Common myeloid progenitor, CD34-positive (primary cell): ENCODE results near the gene PCNP.
"Not testable (repeated sequence)": the region's sequence is repeated elsewhere in the genome, so short reads cannot be mapped to it uniquely, and the experiment has no call there.

ENCODE experiments used
- CTCF ChIA-PET: fragments of 350-600 bp; sonication (Branson Sonifier 250); formaldehyde crosslinking; loops from one replicate; lab custom pipeline; 2021; ENCODE audit warnings: antibody characterized with exemption; lab: Charles Lee
- POLR2A ChIA-PET: fragments of 350-600 bp; sonication (Branson Sonifier 250); formaldehyde crosslinking; loops from one replicate; lab custom pipeline; 2021; ENCODE audit warnings: antibody characterized with exemption; lab: Charles Lee
- DNase-seq, 3 donors: peaks; one replicate each; pipeline versions ENCODE4 v3.0.0 to v3.0.0-alpha.2; 2013
- H3K27ac ChIP-seq, 2 experiments: 1 replicate in 1 of 2; 2 replicates in 1 of 2; pipeline ENCODE4 v1.7.0; 2013; ENCODE audit warnings: inconsistent platforms in 2 of 2, low read length in 2 of 2, mild to moderate bottlenecking in 2 of 2, low read depth in 1 of 2, moderate library complexity in 1 of 2; ENCODE audit not compliant: severe bottlenecking in 2 of 2, insufficient read depth in 1 of 2, poor library complexity in 1 of 2
- H3K27me3 ChIP-seq, 5 experiments: replicated peaks in 2 of 5; 1 replicate in 3 of 5; 2 replicates in 2 of 5; pipeline versions ENCODE4 v1.6.1 to v1.7.0; 2013; ENCODE audit warnings: low read length in 4 of 5, mild to moderate bottlenecking in 2 of 5, moderate library complexity in 2 of 5, inconsistent platforms in 1 of 5; ENCODE audit not compliant: insufficient read depth in 5 of 5, control insufficient read depth in 4 of 5
- H3K36me3 ChIP-seq, 4 experiments: 1 replicate in 2 of 4; 2 replicates in 2 of 4; pipeline versions ENCODE4 v1.6.1 to v1.7.0; 2013; ENCODE audit warnings: low read length in 3 of 4, control low read depth in 1 of 4, mild to moderate bottlenecking in 1 of 4; ENCODE audit not compliant: control insufficient read depth in 4 of 4, insufficient read depth in 4 of 4
- H3K4me1 ChIP-seq, 4 experiments: 1 replicate in 3 of 4; 2 replicates in 1 of 4; pipeline versions ENCODE4 v1.6.1 to v1.7.1; 2013; ENCODE audit warnings: low read length in 3 of 4, mild to moderate bottlenecking in 3 of 4, control low read depth in 1 of 4, inconsistent platforms in 1 of 4, moderate library complexity in 1 of 4; ENCODE audit not compliant: control insufficient read depth in 4 of 4, insufficient read depth in 4 of 4; ENCODE audit errors: control extremely low read depth in 1 of 4
- H3K4me3 ChIP-seq, 7 experiments: 1 replicate in 4 of 7; 2 replicates in 3 of 7; pipeline versions ENCODE4 v1.5.1 to v1.7.0; 2013; ENCODE audit warnings: mild to moderate bottlenecking in 7 of 7, low read length in 6 of 7, moderate library complexity in 6 of 7, inconsistent platforms in 2 of 7, low read depth in 2 of 7, control low read depth in 1 of 7; ENCODE audit not compliant: insufficient read depth in 4 of 7, control insufficient read depth in 1 of 7; ENCODE audit errors: extremely low read depth in 1 of 7
- H3K9me3 ChIP-seq, 5 experiments: 1 replicate in 4 of 5; 2 replicates in 1 of 5; pipeline versions ENCODE4 v1.6.1 to v1.7.1; 2013; ENCODE audit warnings: low read length in 4 of 5, mild to moderate bottlenecking in 2 of 5, inconsistent platforms in 1 of 5, low read depth in 1 of 5, moderate library complexity in 1 of 5; ENCODE audit not compliant: control insufficient read depth in 4 of 5, insufficient read depth in 2 of 5; ENCODE audit errors: control extremely low read depth in 1 of 5
- WGBS: methylation state at CpG from one replicate; pipeline ENCODE4 v1.1.5; 2013; ENCODE audit not compliant: insufficient coverage; 5-methylcytosine and 5-hydroxymethylcytosine counted together

The PCNP gene

GRCh38 chr3:101588616-101589015 is 14.6 kb downstream of the PCNP start:
- 60% methylated on average over 1 of the region's 1 CpG for WGBS
- Histone ChIP-seq H3K4me1 (peaks cover 0 to 5% (median 0%) of the 10 kb centered on the region in 4 experiments), H3K27ac (no peak overlapping the region), H3K36me3 (peaks cover 5 to 51% (median 37%) of the 10 kb centered on the region in 4 experiments), H3K9me3 (no peaks in the 10 kb centered on the region), H3K27me3 (no peaks in the 10 kb centered on the region), H3K4me3 (no peak overlapping the region)
- no peak for DNase-seq
- ChIA-PET POLR2A (no interaction called here), CTCF (interaction anchor here (0.6 kb wide), 1 partner anchor 98 kb away, joined by 3 read pairs; the partner anchor contains the start of gene RPL24)

- CTCF ChIA-PET = interaction anchor here (1.0 to 1.9 kb wide), 3 partner anchors 20 to 47 kb away, joined by 3 to 5 read pairs (median 3); no protein-coding TSS in a partner anchor
- POLR2A ChIA-PET = interaction anchor here (1.2 kb wide), 1 partner anchor 17 kb away, joined by 6 read pairs; the partner anchor contains the start of gene PCNP
- H3K4me1 ChIP-seq = peaks cover 0 to 13% (median 3%) of the 10 kb centered on the region in 4 experiments
- DNase-seq = peak in 2 of 3 donors; percentile 23 to 34
- WGBS = no CpG with 5 or more reads among the region's 3 CpGs
- peaks cover 5 to 50% (median 37%) of the 10 kb centered on the region in 4 experiments for H3K36me3 ChIP-seq
- H3K9me3 ChIP-seq = no peaks in the 10 kb centered on the region
- no peaks in the 10 kb centered on the region for H3K27me3 ChIP-seq
- peak overlapping the region in 1 of 2 experiments; percentile 36 for H3K27ac ChIP-seq
- H3K4me3 ChIP-seq = no peak overlapping the region
Measured at GRCh38 chr3:101591071-101591470, 17.1 kb downstream of the PCNP start.

GRCh38 chr3:101602731-101603130 is 28.8 kb downstream of the PCNP start:
- CTCF ChIA-PET = no interaction called here
- 90% methylated on average over 3 of the region's 3 CpGs for WGBS
- no peak for DNase-seq
- POLR2A ChIA-PET = no interaction called here
- H3K27ac ChIP-seq = no peak overlapping the region
- H3K36me3 ChIP-seq = peaks cover 0 to 4% (median 0%) of the 10 kb centered on the region in 4 experiments
- no peaks in the 10 kb centered on the region for H3K9me3 ChIP-seq
- no peak overlapping the region for H3K4me3 ChIP-seq
- no peaks in the 10 kb centered on the region for H3K27me3 ChIP-seq
- H3K4me1 ChIP-seq = no peaks in the 10 kb centered on the region

DNA sequence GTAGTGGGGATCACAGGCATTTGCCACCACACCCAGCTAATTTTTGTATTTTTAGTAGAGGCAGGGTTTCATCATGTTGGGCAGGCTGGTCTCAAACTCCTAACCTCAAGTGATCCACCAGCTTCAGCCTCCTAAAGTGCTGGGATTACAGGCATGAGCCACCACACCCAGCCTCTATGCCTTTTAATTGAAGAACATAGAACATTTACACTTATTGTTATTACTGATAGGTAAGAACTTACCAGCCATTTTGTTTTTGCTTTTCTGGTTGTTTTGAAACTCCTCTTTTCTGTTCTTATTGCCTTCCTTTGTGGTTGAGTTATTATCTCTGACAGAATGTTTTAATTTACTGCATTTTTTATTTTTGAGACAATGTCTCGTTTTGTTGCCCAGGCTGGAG is 29.2 kb downstream of the PCNP start:
- Histone ChIP-seq H3K27me3 (no peaks in the 10 kb centered on the region), H3K9me3 (no peaks in the 10 kb centered on the region), H3K4me1 (no peaks in the 10 kb centered on the region), H3K36me3 (peaks cover 0 to 4% (median 0%) of the 10 kb centered on the region in 4 experiments), H3K27ac (no peak overlapping the region), H3K4me3 (no peak overlapping the region)
- ChIA-PET POLR2A (no interaction called here), CTCF (no interaction called here)
- 100% methylated on average over 1 of the region's 1 CpG for WGBS
- DNase-seq = no peak

- H3K27ac ChIP-seq, H3K4me1 ChIP-seq, H3K9me3 ChIP-seq, POLR2A ChIA-PET, H3K36me3 ChIP-seq, DNase-seq, H3K4me3 ChIP-seq, H3K27me3 ChIP-seq: not testable (repeated sequence)
- CTCF ChIA-PET = interaction anchor here (1.5 kb wide), 1 partner anchor 19 kb away, joined by 3 read pairs; no protein-coding TSS in a partner anchor
- 85% methylated on average over 9 of the region's 10 CpGs for WGBS
Measured at GRCh38 chr3:101605398-101605797, 31.4 kb downstream of the PCNP start.

DNA sequence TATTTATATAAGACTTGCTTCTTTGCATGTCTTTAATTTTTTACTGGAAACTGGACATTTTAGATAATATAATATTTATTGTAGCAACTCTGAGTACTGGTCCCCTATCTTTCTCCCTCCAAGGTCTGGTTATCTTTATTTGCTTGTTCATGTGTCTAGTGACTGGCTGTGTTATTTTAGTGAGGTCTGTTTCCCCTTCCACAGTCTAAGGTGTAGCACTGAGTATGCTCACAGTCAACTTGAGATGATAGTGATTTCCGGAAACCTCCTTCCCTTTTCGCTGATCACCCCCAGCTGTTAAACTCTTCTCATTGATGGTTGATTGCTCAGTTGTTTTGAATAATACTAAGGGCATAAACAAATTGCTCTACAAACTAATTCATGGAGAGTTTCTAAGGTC is 37.0 kb downstream of the PCNP start:
- peak in 1 of 3 donors; percentile 43 for DNase-seq
- Histone ChIP-seq H3K9me3 (no peaks in the 10 kb centered on the region), H3K36me3 (no peaks in the 10 kb centered on the region), H3K4me3 (no peak overlapping the region), H3K27ac (no peak overlapping the region), H3K4me1 (no peaks in the 10 kb centered on the region), H3K27me3 (no peaks in the 10 kb centered on the region)
- POLR2A ChIA-PET = no interaction called here
- WGBS = no CpG with 5 or more reads among the region's 2 CpGs
- CTCF ChIA-PET = interaction anchor here (2.0 kb wide), 1 partner anchor 28 kb away, joined by 7 read pairs; no protein-coding TSS in a partner anchor

- H3K36me3 ChIP-seq, H3K27ac ChIP-seq, POLR2A ChIA-PET, DNase-seq, H3K4me1 ChIP-seq, H3K9me3 ChIP-seq, H3K4me3 ChIP-seq, H3K27me3 ChIP-seq: not testable (repeated sequence)
- CTCF ChIA-PET = interaction anchor here (0.6 kb wide), 1 partner anchor 39 kb away, joined by 3 read pairs; no protein-coding TSS in a partner anchor
- 94% methylated on average over 3 of the region's 9 CpGs for WGBS
Measured at GRCh38 chr3:101613014-101613413, 39.0 kb downstream of the PCNP start.
